ENCODE results near the gene FGF12. TPM values are rescaled to one million over a fixed set of nuclear protein-coding genes. Genes with fewer than 3 reads are reported as not detected.

The FGF12 gene
- total RNA-seq, 1 experiment from 2014 or later: 0.07 TPM

DNA sequence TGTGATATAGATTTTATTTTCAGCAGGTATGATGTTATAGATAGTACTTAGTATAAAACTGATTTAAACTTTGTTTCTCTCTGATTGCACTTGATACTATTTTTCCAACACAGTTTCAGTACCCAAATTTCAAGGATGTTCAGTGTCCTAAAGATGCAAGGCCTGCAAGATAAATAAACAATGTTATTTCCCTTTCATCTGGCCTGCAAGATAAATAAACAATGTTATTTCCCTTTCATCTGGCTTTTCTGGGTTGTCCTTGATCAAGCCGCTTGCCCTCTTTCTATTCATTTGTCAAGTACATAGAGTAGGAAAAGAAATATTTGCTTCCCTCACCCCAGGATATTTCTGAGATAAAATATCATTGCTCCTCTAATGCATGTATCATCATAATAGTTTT lies 571.0 kb downstream of the FGF12 start:
- ATAC-seq (no peak), DNase-seq (ENCODE audit: low read depth, low spot score) (no peak)
- Histone ChIP-seq H3K27me3 (ENCODE audit: insufficient read depth, low read length) (0 out of 2 replicates have a peak, but pooled peaks cover 7% of the 10 kb centered on the region), H3K9ac (ENCODE audit: low read length) (no peak overlapping the region), H3K4me2 (ENCODE audit: low read length) (no peak overlapping the region), H3K27ac (ENCODE audit: low read depth, low read length) (no peak overlapping the region), H3K9me3 (ENCODE audit: control insufficient read depth in 1 of 2, insufficient read depth in 1 of 2, low read depth in 1 of 2, low read length in 2 of 2) (no peaks in the 10 kb centered on the region), H3K9me2 (ENCODE audit: insufficient read depth) (no peaks in the 10 kb centered on the region), H3K4me3 (replicated peaks in 1 of 2; ENCODE audit: low read depth in 1 of 2, low read length in 2 of 2) (no peak overlapping the region), H3K36me3 (ENCODE audit: control insufficient read depth in 1 of 2, insufficient read depth in 2 of 2, low read length in 2 of 2) (no peaks in the 10 kb centered on the region), H2AFZ (ENCODE audit: low read depth, low read length, poor library complexity, severe bottlenecking) (no peak overlapping the region), H3K4me1 (ENCODE audit: control insufficient read depth in 1 of 2, insufficient read depth in 2 of 2, low read length in 2 of 2) (no peaks in the 10 kb centered on the region), H3K79me2 (ENCODE audit: insufficient read depth, low read length) (no peaks in the 10 kb centered on the region), H4K20me1 (ENCODE audit: insufficient read depth) (no peaks in the 10 kb centered on the region)
- no TSS peak for BruUV-seq (replicated peaks)
- TF ChIP-seq, protein P1, sequence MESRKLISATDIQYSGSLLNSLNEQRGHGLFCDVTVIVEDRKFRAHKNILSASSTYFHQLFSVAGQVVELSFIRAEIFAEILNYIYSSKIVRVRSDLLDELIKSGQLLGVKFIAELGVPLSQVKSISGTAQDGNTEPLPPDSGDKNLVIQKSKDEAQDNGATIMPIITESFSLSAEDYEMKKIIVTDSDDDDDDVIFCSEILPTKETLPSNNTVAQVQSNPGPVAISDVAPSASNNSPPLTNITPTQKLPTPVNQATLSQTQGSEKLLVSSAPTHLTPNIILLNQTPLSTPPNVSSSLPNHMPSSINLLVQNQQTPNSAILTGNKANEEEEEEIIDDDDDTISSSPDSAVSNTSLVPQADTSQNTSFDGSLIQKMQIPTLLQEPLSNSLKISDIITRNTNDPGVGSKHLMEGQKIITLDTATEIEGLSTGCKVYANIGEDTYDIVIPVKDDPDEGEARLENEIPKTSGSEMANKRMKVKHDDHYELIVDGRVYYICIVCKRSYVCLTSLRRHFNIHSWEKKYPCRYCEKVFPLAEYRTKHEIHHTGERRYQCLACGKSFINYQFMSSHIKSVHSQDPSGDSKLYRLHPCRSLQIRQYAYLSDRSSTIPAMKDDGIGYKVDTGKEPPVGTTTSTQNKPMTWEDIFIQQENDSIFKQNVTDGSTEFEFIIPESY (IDR thresholded peaks at IDR 0.05; ENCODE audit: extremely low read depth, insufficient replicate concordance, low read length): no peak
- TF ChIP-seq YY1 (IDR thresholded peaks at IDR 0.05; ENCODE audit: extremely low read depth, insufficient replicate concordance, low read depth, low read length): no peak
- no peak for TF ChIP-seq FOSL1 (IDR thresholded peaks at IDR 0.05; ENCODE audit: low read depth)
- TF ChIP-seq, protein P2, sequence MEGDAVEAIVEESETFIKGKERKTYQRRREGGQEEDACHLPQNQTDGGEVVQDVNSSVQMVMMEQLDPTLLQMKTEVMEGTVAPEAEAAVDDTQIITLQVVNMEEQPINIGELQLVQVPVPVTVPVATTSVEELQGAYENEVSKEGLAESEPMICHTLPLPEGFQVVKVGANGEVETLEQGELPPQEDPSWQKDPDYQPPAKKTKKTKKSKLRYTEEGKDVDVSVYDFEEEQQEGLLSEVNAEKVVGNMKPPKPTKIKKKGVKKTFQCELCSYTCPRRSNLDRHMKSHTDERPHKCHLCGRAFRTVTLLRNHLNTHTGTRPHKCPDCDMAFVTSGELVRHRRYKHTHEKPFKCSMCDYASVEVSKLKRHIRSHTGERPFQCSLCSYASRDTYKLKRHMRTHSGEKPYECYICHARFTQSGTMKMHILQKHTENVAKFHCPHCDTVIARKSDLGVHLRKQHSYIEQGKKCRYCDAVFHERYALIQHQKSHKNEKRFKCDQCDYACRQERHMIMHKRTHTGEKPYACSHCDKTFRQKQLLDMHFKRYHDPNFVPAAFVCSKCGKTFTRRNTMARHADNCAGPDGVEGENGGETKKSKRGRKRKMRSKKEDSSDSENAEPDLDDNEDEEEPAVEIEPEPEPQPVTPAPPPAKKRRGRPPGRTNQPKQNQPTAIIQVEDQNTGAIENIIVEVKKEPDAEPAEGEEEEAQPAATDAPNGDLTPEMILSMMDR (IDR thresholded peaks at IDR 0.05 in 2 of 3, conservative IDR thresholded peaks at IDR 0.05 in 1 of 3; ENCODE audit: borderline replicate concordance in 1 of 3, insufficient read depth in 1 of 3, low read depth in 2 of 3, low read length in 2 of 3): no peak
- TF ChIP-seq RAD21 (IDR thresholded peaks at IDR 0.05; ENCODE audit: low read depth): no peak
- no peak for TF ChIP-seq POLR2A (IDR thresholded peaks at IDR 0.05; ENCODE audit: borderline replicate concordance, extremely low read depth, insufficient read depth, insufficient read length)
- TF ChIP-seq ZFX (IDR thresholded peaks at IDR 0.05): no peak
- TF ChIP-seq, protein P3, sequence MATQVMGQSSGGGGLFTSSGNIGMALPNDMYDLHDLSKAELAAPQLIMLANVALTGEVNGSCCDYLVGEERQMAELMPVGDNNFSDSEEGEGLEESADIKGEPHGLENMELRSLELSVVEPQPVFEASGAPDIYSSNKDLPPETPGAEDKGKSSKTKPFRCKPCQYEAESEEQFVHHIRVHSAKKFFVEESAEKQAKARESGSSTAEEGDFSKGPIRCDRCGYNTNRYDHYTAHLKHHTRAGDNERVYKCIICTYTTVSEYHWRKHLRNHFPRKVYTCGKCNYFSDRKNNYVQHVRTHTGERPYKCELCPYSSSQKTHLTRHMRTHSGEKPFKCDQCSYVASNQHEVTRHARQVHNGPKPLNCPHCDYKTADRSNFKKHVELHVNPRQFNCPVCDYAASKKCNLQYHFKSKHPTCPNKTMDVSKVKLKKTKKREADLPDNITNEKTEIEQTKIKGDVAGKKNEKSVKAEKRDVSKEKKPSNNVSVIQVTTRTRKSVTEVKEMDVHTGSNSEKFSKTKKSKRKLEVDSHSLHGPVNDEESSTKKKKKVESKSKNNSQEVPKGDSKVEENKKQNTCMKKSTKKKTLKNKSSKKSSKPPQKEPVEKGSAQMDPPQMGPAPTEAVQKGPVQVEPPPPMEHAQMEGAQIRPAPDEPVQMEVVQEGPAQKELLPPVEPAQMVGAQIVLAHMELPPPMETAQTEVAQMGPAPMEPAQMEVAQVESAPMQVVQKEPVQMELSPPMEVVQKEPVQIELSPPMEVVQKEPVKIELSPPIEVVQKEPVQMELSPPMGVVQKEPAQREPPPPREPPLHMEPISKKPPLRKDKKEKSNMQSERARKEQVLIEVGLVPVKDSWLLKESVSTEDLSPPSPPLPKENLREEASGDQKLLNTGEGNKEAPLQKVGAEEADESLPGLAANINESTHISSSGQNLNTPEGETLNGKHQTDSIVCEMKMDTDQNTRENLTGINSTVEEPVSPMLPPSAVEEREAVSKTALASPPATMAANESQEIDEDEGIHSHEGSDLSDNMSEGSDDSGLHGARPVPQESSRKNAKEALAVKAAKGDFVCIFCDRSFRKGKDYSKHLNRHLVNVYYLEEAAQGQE (IDR thresholded peaks at IDR 0.05; ENCODE audit: low read depth): no peak
- TF ChIP-seq, protein P4, sequence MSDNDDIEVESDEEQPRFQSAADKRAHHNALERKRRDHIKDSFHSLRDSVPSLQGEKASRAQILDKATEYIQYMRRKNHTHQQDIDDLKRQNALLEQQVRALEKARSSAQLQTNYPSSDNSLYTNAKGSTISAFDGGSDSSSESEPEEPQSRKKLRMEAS (IDR thresholded peaks at IDR 0.05): no peak
- TF ChIP-seq EZH2phosphoT487 (IDR thresholded peaks at IDR 0.05; ENCODE audit: borderline replicate concordance): no peak
- TF ChIP-seq TCF7L2 (IDR thresholded peaks at IDR 0.05; ENCODE audit: borderline replicate concordance, extremely low read depth, insufficient read depth, insufficient read length): no peak
- no peak for TF ChIP-seq EGR1 (IDR thresholded peaks at IDR 0.05; ENCODE audit: low read depth)
- no peak for TF ChIP-seq CEBPB (IDR thresholded peaks at IDR 0.05; ENCODE audit: low read depth)
- TF ChIP-seq, protein P5, sequence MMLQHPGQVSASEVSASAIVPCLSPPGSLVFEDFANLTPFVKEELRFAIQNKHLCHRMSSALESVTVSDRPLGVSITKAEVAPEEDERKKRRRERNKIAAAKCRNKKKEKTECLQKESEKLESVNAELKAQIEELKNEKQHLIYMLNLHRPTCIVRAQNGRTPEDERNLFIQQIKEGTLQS (IDR thresholded peaks at IDR 0.05): no peak
- TF ChIP-seq POLR2AphosphoS5 (IDR thresholded peaks at IDR 0.05; ENCODE audit: low read depth, low read length): no peak
- TF ChIP-seq ZNF274 (IDR thresholded peaks at IDR 0.05; ENCODE audit: low read depth, low read length): no peak
- no peak for TF ChIP-seq JUND (IDR thresholded peaks at IDR 0.05)
- TF ChIP-seq SRF (IDR thresholded peaks at IDR 0.05; ENCODE audit: low read depth): no peak
- intact Hi-C loops (cut with micrococcal nuclease): no loop called here
- CTCF ChIA-PET: no interaction called here
- POLR2A ChIA-PET: no interaction called here
- RAD21 ChIA-PET (ENCODE audit: low non-redundant PET in 1 of 2, low total read pairs in 2 of 2, uncharacterized antibody in 2 of 2, unreplicated experiment in 2 of 2): no interaction called here
